Lower leg skin (tissue), 3 donors: ENCODE measurements around the gene HMCES.

Source experiments
- CTCF ChIP-seq, 3 donors: fragments of 450-650 bp; IDR thresholded peaks; one replicate each; pipeline ENCODE4 v1.5.1; 2016; ENCODE audit warnings: antibody characterized with exemption in 3 of 3, mild to moderate bottlenecking in 3 of 3, moderate library complexity in 2 of 3
- POLR2A ChIP-seq, 2 donors: fragments of 450-650 bp; IDR thresholded peaks; one replicate each; pipeline ENCODE4 v1.6.1; 2016 to 2017; ENCODE audit warnings: antibody characterized with exemption in 2 of 2, mild to moderate bottlenecking in 1 of 2, moderate library complexity in 1 of 2

DNA sequence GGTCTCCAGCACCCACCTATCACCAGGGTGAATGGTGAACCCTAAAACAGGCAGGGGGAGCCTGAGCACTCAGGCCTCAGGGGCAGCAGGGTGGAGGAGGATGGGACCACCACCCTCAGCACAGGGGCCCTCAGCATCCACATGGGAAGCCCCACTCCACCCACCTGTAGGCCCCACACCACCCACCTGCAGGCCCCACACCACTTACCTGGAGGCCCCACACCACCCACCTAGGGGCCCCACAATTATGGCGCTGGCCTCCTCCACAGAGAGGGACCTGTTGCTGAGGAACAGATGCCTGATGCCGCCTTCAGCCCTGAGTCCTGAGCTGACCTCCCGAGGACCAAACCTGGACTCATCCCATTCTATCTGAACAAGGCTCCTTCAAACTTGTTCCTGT, 46.7 kb downstream of the HMCES start:
- TF ChIP-seq CTCF (IDR thresholded peaks at IDR 0.05): no peak
- TF ChIP-seq POLR2A (IDR thresholded peaks at IDR 0.05): no peak
